GM12878 (cell line): ENCODE data around the gene TMEM11. TPM values are rescaled to one million over a fixed set of nuclear protein-coding genes. Genes with fewer than 3 reads are reported as not detected.

Experiments
- ATAC-seq: fragments of 200-7000 bp; cut with Tn5 transposase; 3 replicates; pipeline ENCODE4 v1.9.1; 2020; ENCODE audit warnings: mild to moderate bottlenecking, moderate library complexity
- BruUV-seq: library from RNA; stranded (reverse); fragments of 400-500 nt; replicated peaks from 2 replicates; lab custom pipeline; 2021; lab: Mats Ljungman, UMichigan
- CTCF ChIA-PET: fragments of 300-600 bp; sonication (Branson Sonifier 250); formaldehyde crosslinking; extraction: SDS; loops from one replicate; lab custom pipeline; 2021; ENCODE audit warnings: inconsistent platforms; lab: Yijun Ruan, JAX
- POLR2A ChIA-PET: fragments of 350-600 bp; formaldehyde crosslinking; extraction: SDS; loops from one replicate; lab custom pipeline; 2021; ENCODE audit warnings: inconsistent platforms; lab: Charles Lee
- RAD21 ChIA-PET: fragments of 300-600 bp; sonication (Branson Sonifier 250); formaldehyde crosslinking; loops from one replicate; lab custom pipeline; 2023; ENCODE audit warnings: antibody characterized with exemption; ENCODE audit not compliant: unreplicated experiment; lab: Charles Lee
- SMC1A ChIA-PET: fragments of 300-600 bp; sonication (Branson Sonifier 250); formaldehyde crosslinking; loops from one replicate; lab custom pipeline; 2023; ENCODE audit not compliant: unreplicated experiment, uncharacterized antibody; lab: Charles Lee
- DNase-seq: peaks from one replicate; pipeline ENCODE4 v3.0.0-alpha.2; 2011; ENCODE audit warnings: low read depth, low spot score
- FAIRE-seq: peaks from 3 replicates; lab custom pipeline; 2011; peaks lifted over from hg19 to GRCh38; lab: Jason Lieb, UNC
- H2AFZ ChIP-seq: 2 replicates; pipeline ENCODE4 v1.6.0; 2011; ENCODE audit warnings: low read depth, low read length, control low read depth; ENCODE audit not compliant: control insufficient read depth
- H3K27ac ChIP-seq: 2 replicates; pipeline ENCODE4 v1.5.1; 2011; ENCODE audit warnings: control low read depth; ENCODE audit not compliant: control insufficient read depth, insufficient read depth
- H3K27me3 ChIP-seq, 2 experiments: replicated peaks in 1 of 2; 2 replicates each; pipeline versions ENCODE4 v1.6.0 to v1.6.1; 2011; ENCODE audit warnings: low read length in 1 of 2; ENCODE audit not compliant: control insufficient read depth in 2 of 2, insufficient read depth in 2 of 2
- H3K36me3 ChIP-seq, 2 experiments: 2 replicates each; pipeline ENCODE4 v1.5.1; 2011; ENCODE audit warnings: low read length in 1 of 2; ENCODE audit not compliant: control insufficient read depth in 2 of 2, insufficient read depth in 2 of 2
- H3K4me1 ChIP-seq: 2 replicates; pipeline ENCODE4 v1.6.1; 2011; ENCODE audit warnings: mild to moderate bottlenecking, low read length, moderate library complexity, mixed read lengths; ENCODE audit not compliant: control insufficient read depth, insufficient read depth
- H3K4me2 ChIP-seq: 2 replicates; pipeline ENCODE4 v1.6.0; 2011; ENCODE audit warnings: control low read depth; ENCODE audit not compliant: control insufficient read depth, insufficient read depth
- H3K4me3 ChIP-seq: fragments of 200-600 bp; sonication (generic); 2 replicates; pipeline ENCODE4 v1.5.1; 2016
- H3K79me2 ChIP-seq: 2 replicates; pipeline ENCODE4 v1.6.0; 2011; ENCODE audit warnings: low read length; ENCODE audit not compliant: control insufficient read depth, insufficient read depth
- H3K9ac ChIP-seq: 2 replicates; pipeline ENCODE4 v1.8.0; 2011; ENCODE audit warnings: low read length, control low read depth, mixed read lengths; ENCODE audit not compliant: control insufficient read depth, insufficient read depth
- H3K9me3 ChIP-seq: replicated peaks from 3 replicates; pipeline ENCODE4 v1.5.1; 2011; ENCODE audit warnings: mild to moderate bottlenecking, low read length; ENCODE audit not compliant: control insufficient read depth, insufficient read depth
- H4K20me1 ChIP-seq: 2 replicates; pipeline ENCODE4 v1.6.0; 2011; ENCODE audit not compliant: control insufficient read depth, insufficient read depth
- BRCA1 ChIP-seq: IDR thresholded peaks from 2 replicates; pipeline ENCODE4 v1.6.1; 2011; ENCODE audit warnings: low read depth, low read length, improper control_type of control experiment
- CBX3 ChIP-seq: fragments of 200-600 bp; sonication (generic); IDR thresholded peaks from 2 replicates; pipeline ENCODE4 v1.6.1; 2016; ENCODE audit warnings: low read depth, borderline replicate concordance
- CEBPB ChIP-seq, 2 experiments: fragments of 150-350 bp in 1 of 2; IDR thresholded peaks; 2 replicates each; pipeline ENCODE4 v1.6.1; 2012 to 2014; ENCODE audit warnings: low read depth in 2 of 2, low read length in 2 of 2, borderline replicate concordance in 1 of 2, inconsistent platforms in 1 of 2
- DPF2 ChIP-seq: fragments of 450-650 bp; IDR thresholded peaks from 2 replicates; pipeline ENCODE4 v1.6.1; 2017; ENCODE audit warnings: mild to moderate bottlenecking
- EED ChIP-seq: sonication (generic); IDR thresholded peaks from 2 replicates; pipeline ENCODE4 v1.6.1; 2016; ENCODE audit warnings: antibody characterized with exemption, low read depth
- KDM1A ChIP-seq: fragments of 200-600 bp; sonication (generic); IDR thresholded peaks from 2 replicates; pipeline ENCODE4 v1.6.1; 2016; ENCODE audit warnings: borderline replicate concordance
- MEF2B ChIP-seq: fragments of 450-650 bp; IDR thresholded peaks from 2 replicates; pipeline ENCODE4 v1.6.1; 2018; ENCODE audit warnings: mild to moderate bottlenecking, moderate library complexity; ENCODE audit not compliant: partially characterized antibody, poor library complexity, severe bottlenecking
- NFIC ChIP-seq: IDR thresholded peaks from 2 replicates; pipeline ENCODE4 v1.6.1; 2012; ENCODE audit warnings: low read depth, mild to moderate bottlenecking, inconsistent platforms, low read length, moderate library complexity
- NFYA ChIP-seq: IDR thresholded peaks from 2 replicates; pipeline ENCODE4 v1.6.1; 2011; ENCODE audit warnings: low read depth, mild to moderate bottlenecking, low read length, improper control_type of control experiment, borderline replicate concordance
- SMARCA5 ChIP-seq: fragments of 450-650 bp; IDR thresholded peaks from 2 replicates; pipeline ENCODE4 v1.6.1; 2017; ENCODE audit warnings: mild to moderate bottlenecking
- TAF1 ChIP-seq: IDR thresholded peaks from 2 replicates; pipeline ENCODE4 v1.6.1; 2011; ENCODE audit warnings: mild to moderate bottlenecking, low read depth, low read length, borderline replicate concordance
- ZBTB40 ChIP-seq: fragments of 450-650 bp; IDR thresholded peaks from 2 replicates; pipeline ENCODE4 v1.6.1; 2016; ENCODE audit warnings: mild to moderate bottlenecking, moderate library complexity, borderline replicate concordance
- WGBS: methylation state at CpG from one replicate; pipeline ENCODE4 v1.1.6; 2016; ENCODE audit warnings: low lambda C conversion rate; ENCODE audit not compliant: insufficient replicate concordance, insufficient coverage; ENCODE audit errors: missing lambda C conversion rate; 5-methylcytosine and 5-hydroxymethylcytosine counted together
- in situ Hi-C: fragments of 300-500 bp; cut with MboI; formaldehyde crosslinking; loops from 9 replicates; pipeline ENCODE4 v1.14.3; 2018; ENCODE audit warnings: mixed read lengths
- intact Hi-C: fragments of 100-400 bp; cut with micrococcal nuclease; formaldehyde crosslinking; loops from one replicate; pipeline ENCODE4 v1.14.2; 2022; ENCODE audit not compliant: unreplicated experiment
- polyA plus RNA-seq, 11 experiments: library from polyadenylated mRNA; depleted of rRNA in 4 of 11; unstranded in 6 of 11; stranded (reverse) in 5 of 11; fragments of >200 nt; fragmentation: Nextera tagmentation in 4 of 11; fragmentation: Illumina TruSeq in 1 of 11; extraction: Ambion mirVana in 4 of 11; extraction: Trizol in 1 of 11; gene quantifications; 1 replicate in 1 of 11; 2 replicates in 10 of 11; pipeline versions ENCODE4 v1.2.1 to v1.2.3, GENCODE V29; 2011 to 2016; ENCODE audit warnings: inconsistent platforms in 2 of 11, missing spikeins in 2 of 11, low read depth in 1 of 11
- total RNA-seq, 4 experiments: library from RNA; depleted of rRNA in 3 of 4; stranded (reverse); fragments of >200 nt in 3 of 4; fragmentation: Illumina TruSeq in 1 of 4; extraction: Trizol in 1 of 4; gene quantifications; 2 replicates each; pipeline versions ENCODE4 v1.2.1 to v1.2.3, GENCODE V29; 2013 to 2021
- TF ChIP-seq, protein P1 (sequence below): fragments of 450-650 bp; IDR thresholded peaks from 2 replicates; pipeline ENCODE4 v1.6.1; 2018; ENCODE audit warnings: mild to moderate bottlenecking, low read depth, moderate library complexity; ENCODE audit not compliant: partially characterized antibody
- TF ChIP-seq, protein P2 (sequence below): IDR thresholded peaks from 2 replicates; pipeline ENCODE4 v1.6.1; 2011; ENCODE audit warnings: mild to moderate bottlenecking, low read depth, low read length, moderate library complexity; ENCODE audit not compliant: insufficient replicate concordance

TMEM11 gene
- total and polyA plus RNA-seq, 10 of the 15 experiments (the other 5 are each of a cell fraction or from before 2014, with no cell fraction given) = 14.4 to 63.4 (median 27.2) TPM

DNA sequence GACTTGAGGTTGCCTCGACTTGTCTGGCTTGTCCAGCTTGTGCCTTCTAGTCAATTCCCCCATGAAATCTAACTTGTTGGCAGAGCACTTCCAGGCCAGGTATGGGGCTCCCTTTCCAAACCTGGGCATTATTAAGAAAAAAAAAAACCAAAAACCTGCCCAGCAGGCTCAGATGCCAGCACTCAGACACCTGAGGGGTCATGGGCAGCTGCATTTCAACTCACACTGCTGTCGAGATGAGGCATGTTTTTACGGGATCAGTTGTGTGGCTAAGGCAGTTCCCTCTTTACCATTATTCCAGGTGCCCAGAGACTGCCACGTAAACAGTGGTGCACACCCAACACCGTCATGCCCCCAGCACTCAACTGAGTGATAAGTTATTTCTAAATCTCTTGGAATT is 17.8 kb downstream of the TMEM11 start:
- POLR2A ChIA-PET = no interaction called here
- H4K20me1 ChIP-seq = peaks cover 11% of the 10 kb centered on the region; the same call in 1 of the 2 replicates
- CTCF ChIA-PET = interaction anchor here (0.7 kb wide), 1 partner anchor 239 kb away, joined by 4 read pairs; no protein-coding TSS in a partner anchor
- in situ Hi-C loops = loop anchor here (5.0 kb wide), 1 partner anchor 51 kb away; no protein-coding TSS in a partner anchor
- H3K27me3 ChIP-seq = no peaks in the 10 kb centered on the region
- intact Hi-C loops = no loop called here
- H3K27ac ChIP-seq = no peak overlapping the region
- no peaks in the 10 kb centered on the region for H3K9me3 ChIP-seq
- no TSS peak for BruUV-seq
- H3K4me2 ChIP-seq = no peak overlapping the region
- H3K9ac ChIP-seq = no peak overlapping the region
- H3K36me3 ChIP-seq = peaks cover 20 to 23% of the 10 kb centered on the region in 2 experiments
- SMC1A ChIA-PET = no interaction called here
- 95% methylated on average over 5 of the region's 5 CpGs for WGBS
- H3K79me2 ChIP-seq = peaks cover 15% of the 10 kb centered on the region
- DNase-seq = no peak
- no peak overlapping the region for H2AFZ ChIP-seq
- no peak overlapping the region for H3K4me3 ChIP-seq
- FAIRE-seq = no peak
- RAD21 ChIA-PET = no interaction called here
- H3K4me1 ChIP-seq = peaks cover 11% of the 10 kb centered on the region
- no peak for TF ChIP-seq DPF2
- TF ChIP-seq CBX3 = no peak
- TF ChIP-seq SMARCA5 = no peak
- TF ChIP-seq, protein P1, sequence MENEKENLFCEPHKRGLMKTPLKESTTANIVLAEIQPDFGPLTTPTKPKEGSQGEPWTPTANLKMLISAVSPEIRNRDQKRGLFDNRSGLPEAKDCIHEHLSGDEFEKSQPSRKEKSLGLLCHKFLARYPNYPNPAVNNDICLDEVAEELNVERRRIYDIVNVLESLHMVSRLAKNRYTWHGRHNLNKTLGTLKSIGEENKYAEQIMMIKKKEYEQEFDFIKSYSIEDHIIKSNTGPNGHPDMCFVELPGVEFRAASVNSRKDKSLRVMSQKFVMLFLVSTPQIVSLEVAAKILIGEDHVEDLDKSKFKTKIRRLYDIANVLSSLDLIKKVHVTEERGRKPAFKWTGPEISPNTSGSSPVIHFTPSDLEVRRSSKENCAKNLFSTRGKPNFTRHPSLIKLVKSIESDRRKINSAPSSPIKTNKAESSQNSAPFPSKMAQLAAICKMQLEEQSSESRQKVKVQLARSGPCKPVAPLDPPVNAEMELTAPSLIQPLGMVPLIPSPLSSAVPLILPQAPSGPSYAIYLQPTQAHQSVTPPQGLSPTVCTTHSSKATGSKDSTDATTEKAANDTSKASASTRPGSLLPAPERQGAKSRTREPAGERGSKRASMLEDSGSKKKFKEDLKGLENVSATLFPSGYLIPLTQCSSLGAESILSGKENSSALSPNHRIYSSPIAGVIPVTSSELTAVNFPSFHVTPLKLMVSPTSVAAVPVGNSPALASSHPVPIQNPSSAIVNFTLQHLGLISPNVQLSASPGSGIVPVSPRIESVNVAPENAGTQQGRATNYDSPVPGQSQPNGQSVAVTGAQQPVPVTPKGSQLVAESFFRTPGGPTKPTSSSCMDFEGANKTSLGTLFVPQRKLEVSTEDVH = no peak
- TF ChIP-seq EED = no peak
- TF ChIP-seq KDM1A = no peak
- TF ChIP-seq NFYA = no peak
- no peak for TF ChIP-seq NFIC
- TF ChIP-seq, protein P2, sequence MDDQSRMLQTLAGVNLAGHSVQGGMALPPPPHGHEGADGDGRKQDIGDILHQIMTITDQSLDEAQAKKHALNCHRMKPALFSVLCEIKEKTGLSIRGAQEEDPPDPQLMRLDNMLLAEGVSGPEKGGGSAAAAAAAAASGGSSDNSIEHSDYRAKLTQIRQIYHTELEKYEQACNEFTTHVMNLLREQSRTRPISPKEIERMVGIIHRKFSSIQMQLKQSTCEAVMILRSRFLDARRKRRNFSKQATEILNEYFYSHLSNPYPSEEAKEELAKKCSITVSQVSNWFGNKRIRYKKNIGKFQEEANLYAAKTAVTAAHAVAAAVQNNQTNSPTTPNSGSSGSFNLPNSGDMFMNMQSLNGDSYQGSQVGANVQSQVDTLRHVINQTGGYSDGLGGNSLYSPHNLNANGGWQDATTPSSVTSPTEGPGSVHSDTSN = no peak
- no peak for TF ChIP-seq MEF2B
- TF ChIP-seq CEBPB (IDR thresholded peaks at IDR 0.05; ENCODE audit: borderline replicate concordance in 1 of 2, low read depth in 2 of 2, low read length in 2 of 2) = no peak
- TF ChIP-seq ZBTB40 = no peak
- no peak for TF ChIP-seq BRCA1
- TF ChIP-seq TAF1 = no peak
- ATAC-seq = no peak
